ENCODE results near the gene UBR3.
"Not testable (repeated sequence)": the region's sequence is repeated elsewhere in the genome, so short reads cannot be mapped to it uniquely, and the experiment has no call there.

The UBR3 gene

GRCh38 chr2:169946546-169946945 is 119.3 kb downstream of the UBR3 start:
- H3K27ac ChIP-seq, result no peak overlapping the region
- no peak for TF ChIP-seq CTCF (conservative IDR thresholded peaks at IDR 0.05)

GRCh38 chr2:169955940-169956339 is 128.7 kb downstream of the UBR3 start:
- no peak overlapping the region for H3K27ac ChIP-seq
- TF ChIP-seq CTCF (conservative IDR thresholded peaks at IDR 0.05), result no peak

GRCh38 chr2:169957219-169957618 is 130.0 kb downstream of the UBR3 start:
- not testable (repeated sequence) for H3K27ac ChIP-seq

- TF ChIP-seq CTCF (conservative IDR thresholded peaks at IDR 0.05), result no peak
- H3K27ac ChIP-seq, result no peak overlapping the region
Measured at GRCh38 chr2:169961911-169962310, 134.7 kb downstream of the UBR3 start.

GRCh38 chr2:169963786-169964185 is 136.5 kb downstream of the UBR3 start:
- TF ChIP-seq CTCF (conservative IDR thresholded peaks at IDR 0.05), result no peak
- H3K27ac ChIP-seq, result peak overlapping the region; percentile 59

- peak overlapping the region; percentile 59 for H3K27ac ChIP-seq
- TF ChIP-seq CTCF (conservative IDR thresholded peaks at IDR 0.05), result no peak
Measured at GRCh38 chr2:169964740-169965139, 137.5 kb downstream of the UBR3 start.

GRCh38 chr2:169965495-169965894 is 138.2 kb downstream of the UBR3 start:
- H3K27ac ChIP-seq, result peak overlapping the region; percentile 59
- TF ChIP-seq CTCF (conservative IDR thresholded peaks at IDR 0.05), result no peak

- TF ChIP-seq CTCF (conservative IDR thresholded peaks at IDR 0.05), result no peak
- no peak overlapping the region for H3K27ac ChIP-seq
Measured at GRCh38 chr2:169966454-169966853, 139.2 kb downstream of the UBR3 start.

All from VCaP (cell line).